ENCODE results near the gene E2F2. TPM values are rescaled to one million over a fixed set of nuclear protein-coding genes. Genes with fewer than 3 reads are reported as not detected.
A peak's percentile ranks its signal among the peaks of the same experiment; 100 is the strongest.

E2F2 gene, protein sequence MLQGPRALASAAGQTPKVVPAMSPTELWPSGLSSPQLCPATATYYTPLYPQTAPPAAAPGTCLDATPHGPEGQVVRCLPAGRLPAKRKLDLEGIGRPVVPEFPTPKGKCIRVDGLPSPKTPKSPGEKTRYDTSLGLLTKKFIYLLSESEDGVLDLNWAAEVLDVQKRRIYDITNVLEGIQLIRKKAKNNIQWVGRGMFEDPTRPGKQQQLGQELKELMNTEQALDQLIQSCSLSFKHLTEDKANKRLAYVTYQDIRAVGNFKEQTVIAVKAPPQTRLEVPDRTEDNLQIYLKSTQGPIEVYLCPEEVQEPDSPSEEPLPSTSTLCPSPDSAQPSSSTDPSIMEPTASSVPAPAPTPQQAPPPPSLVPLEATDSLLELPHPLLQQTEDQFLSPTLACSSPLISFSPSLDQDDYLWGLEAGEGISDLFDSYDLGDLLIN
- total RNA-seq (2014; rRNA removed; shearing (Covaris generic); ENCODE audit: low replicate concordance) = 6.6 and 8.0 TPM in 2 replicates

DNA sequence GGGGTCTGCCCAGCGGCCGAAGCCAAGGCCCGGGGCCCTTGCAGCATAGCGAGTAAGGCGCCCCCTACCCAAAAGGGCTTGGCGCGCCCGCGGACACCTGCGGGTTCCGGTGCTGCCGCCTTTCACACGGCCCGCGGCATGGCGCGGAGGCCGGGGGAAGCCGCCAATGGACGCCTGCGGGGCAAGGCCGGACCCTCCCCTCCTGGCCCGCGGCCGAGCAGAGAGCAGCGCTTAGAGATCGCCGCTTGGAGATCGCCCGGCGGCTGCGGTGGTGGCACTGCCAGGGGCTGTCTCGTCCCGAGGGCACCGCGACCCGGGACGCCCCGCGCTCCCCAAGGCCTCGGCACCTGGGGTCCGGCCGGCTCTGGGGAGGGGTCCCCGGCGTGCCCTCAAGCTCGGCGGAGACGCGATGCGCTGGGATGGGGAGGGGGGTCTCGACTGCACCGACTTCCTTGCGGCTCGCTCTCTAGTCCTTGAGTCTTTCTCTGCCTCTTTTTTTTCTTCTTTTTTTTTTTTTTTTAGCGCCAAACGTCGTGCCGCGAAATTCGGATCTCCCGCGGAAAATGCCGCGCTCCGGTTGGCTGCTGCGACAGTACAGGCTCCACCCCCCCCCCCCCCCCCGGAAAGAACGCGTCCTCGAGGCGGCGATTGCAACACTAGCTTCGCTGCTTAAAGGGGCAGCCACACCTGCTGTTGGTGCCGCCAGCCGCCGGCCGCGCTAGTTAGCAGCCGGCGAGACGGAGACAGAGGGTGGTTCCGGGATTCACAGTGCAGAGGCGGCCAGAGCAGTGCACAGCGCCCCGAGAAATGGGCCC, at the start of gene E2F2:
E2F2 (minus strand) TSS at position 487 of the 815 bp plus-strand sequence; CDS start at position 47, 440 bp downstream.
- Histone ChIP-seq H2AFZ (ENCODE audit: low read length) (peak within 1 kb of the TSS; percentile 80), H4K20me1 (ENCODE audit: insufficient read depth, low read depth, low read length) (peaks cover 6% of the 10 kb centered on the region; the same call in 1 of the 2 replicates), H3K4me3 (ENCODE audit: low read length) (peak within 1 kb of the TSS; percentile 78), H3K9me2 (replicated peaks; ENCODE audit: insufficient read depth, low read length) (no peaks in the 10 kb centered on the region), H3K9ac (ENCODE audit: low read length) (peak within 1 kb of the TSS; percentile 76), H3K27me3 (ENCODE audit: low read length) (no peaks in the 10 kb centered on the region), H3K4me1 (ENCODE audit: low read length) (peaks cover 70% of the 10 kb centered on the region), H3K79me2 (ENCODE audit: low read length) (peaks cover 43% of the 10 kb centered on the region), H3K4me2 (ENCODE audit: low read depth, low read length, poor library complexity, severe bottlenecking) (peak within 1 kb of the TSS; percentile 90), H3K27ac (ENCODE audit: low read length) (peak within 1 kb of the TSS; percentile 95), H3K36me3 (ENCODE audit: insufficient read depth, low read length) (no peaks in the 10 kb centered on the region), H3K9me3 (ENCODE audit: low read length) (no peaks in the 10 kb centered on the region)
- DNase-seq = peak; percentile 97

DNA sequence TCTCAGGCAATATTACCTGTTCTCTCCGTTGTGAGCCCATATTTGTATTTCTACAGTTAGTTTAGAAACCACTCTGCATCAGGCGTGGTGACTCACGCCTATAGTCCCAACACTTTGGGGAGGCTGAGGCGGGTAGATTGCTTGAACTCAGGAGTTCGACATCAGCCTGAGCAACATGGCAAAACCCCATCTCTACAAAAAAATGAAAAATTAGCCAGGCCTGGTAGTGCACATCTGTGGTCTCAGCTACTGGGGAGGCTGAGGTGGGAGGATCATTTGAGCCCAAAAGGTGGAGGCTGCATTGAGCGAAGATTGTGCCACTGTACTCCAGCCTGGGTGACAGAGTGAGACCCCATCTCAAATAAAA, 47.9 kb upstream of the E2F2 start:
- H3K27me3 ChIP-seq (ENCODE audit: low read length) = no peaks in the 10 kb centered on the region
- no peaks in the 10 kb centered on the region for H3K79me2 ChIP-seq (ENCODE audit: low read length)
- peak overlapping the region; percentile 92 for H3K27ac ChIP-seq (ENCODE audit: low read length)
- H3K36me3 ChIP-seq (ENCODE audit: insufficient read depth, low read length) = no peaks in the 10 kb centered on the region
- peak overlapping the region; percentile 76 for H3K4me2 ChIP-seq (ENCODE audit: low read depth, low read length, poor library complexity, severe bottlenecking)
- no peaks in the 10 kb centered on the region for H3K9me2 ChIP-seq (replicated peaks; ENCODE audit: insufficient read depth, low read length)
- no peak overlapping the region for H3K9ac ChIP-seq (ENCODE audit: low read length)
- peak; percentile 43 for DNase-seq
- H2AFZ ChIP-seq (ENCODE audit: low read length) = no peak overlapping the region
- H3K4me3 ChIP-seq (ENCODE audit: low read length) = no peak overlapping the region
- no peaks in the 10 kb centered on the region for H4K20me1 ChIP-seq (ENCODE audit: insufficient read depth, low read depth, low read length)
- H3K4me1 ChIP-seq (ENCODE audit: low read length) = peaks cover 63% of the 10 kb centered on the region
- H3K9me3 ChIP-seq (ENCODE audit: low read length) = no peaks in the 10 kb centered on the region

DNA sequence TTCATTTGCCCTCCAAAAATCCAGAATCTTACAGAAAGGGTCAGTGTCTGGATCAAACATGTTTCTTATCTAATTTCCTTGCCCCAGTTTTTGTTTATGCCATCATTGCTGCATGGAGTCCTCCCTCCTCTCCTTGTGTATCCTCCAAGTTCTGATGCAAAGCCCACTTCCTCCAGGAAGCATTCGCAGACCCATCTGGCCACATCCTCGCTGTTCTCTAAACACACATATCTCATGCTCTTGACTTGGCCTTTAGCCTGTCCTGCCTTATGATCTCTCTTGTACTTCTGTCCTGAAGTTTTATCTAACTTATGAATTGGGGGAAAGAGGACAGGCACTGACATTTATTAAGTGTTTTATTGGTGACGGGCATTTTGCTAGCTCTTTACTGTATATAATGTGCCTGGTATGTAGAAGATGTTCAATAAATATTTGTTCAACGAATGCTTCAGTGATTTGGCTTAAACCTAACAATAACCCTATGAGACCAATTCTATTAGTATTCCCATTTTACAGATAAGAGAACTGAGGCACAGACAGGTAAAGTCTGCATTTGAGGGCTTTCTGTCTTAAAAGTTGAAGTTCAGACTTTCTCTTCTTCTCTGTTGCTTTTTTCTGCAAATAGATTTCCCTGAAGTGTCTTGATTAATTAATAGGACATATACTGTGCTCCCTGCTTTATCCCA, 47.4 kb upstream of the E2F2 start:
- Histone ChIP-seq H3K9ac (ENCODE audit: low read length) (peak overlapping the region; percentile 72), H3K36me3 (ENCODE audit: insufficient read depth, low read length) (no peaks in the 10 kb centered on the region), H3K4me2 (ENCODE audit: low read depth, low read length, poor library complexity, severe bottlenecking) (peak overlapping the region; percentile 76), H3K9me3 (ENCODE audit: low read length) (no peaks in the 10 kb centered on the region), H3K9me2 (replicated peaks; ENCODE audit: insufficient read depth, low read length) (no peaks in the 10 kb centered on the region), H4K20me1 (ENCODE audit: insufficient read depth, low read depth, low read length) (no peaks in the 10 kb centered on the region), H3K27me3 (ENCODE audit: low read length) (no peaks in the 10 kb centered on the region), H3K79me2 (ENCODE audit: low read length) (no peaks in the 10 kb centered on the region), H3K27ac (ENCODE audit: low read length) (peak overlapping the region; percentile 92), H2AFZ (ENCODE audit: low read length) (no peak overlapping the region; the same call in 1 of the 2 replicates), H3K4me1 (ENCODE audit: low read length) (peaks cover 67% of the 10 kb centered on the region), H3K4me3 (ENCODE audit: low read length) (peak overlapping the region; percentile 61)
- peak; percentile 69 for DNase-seq

DNA sequence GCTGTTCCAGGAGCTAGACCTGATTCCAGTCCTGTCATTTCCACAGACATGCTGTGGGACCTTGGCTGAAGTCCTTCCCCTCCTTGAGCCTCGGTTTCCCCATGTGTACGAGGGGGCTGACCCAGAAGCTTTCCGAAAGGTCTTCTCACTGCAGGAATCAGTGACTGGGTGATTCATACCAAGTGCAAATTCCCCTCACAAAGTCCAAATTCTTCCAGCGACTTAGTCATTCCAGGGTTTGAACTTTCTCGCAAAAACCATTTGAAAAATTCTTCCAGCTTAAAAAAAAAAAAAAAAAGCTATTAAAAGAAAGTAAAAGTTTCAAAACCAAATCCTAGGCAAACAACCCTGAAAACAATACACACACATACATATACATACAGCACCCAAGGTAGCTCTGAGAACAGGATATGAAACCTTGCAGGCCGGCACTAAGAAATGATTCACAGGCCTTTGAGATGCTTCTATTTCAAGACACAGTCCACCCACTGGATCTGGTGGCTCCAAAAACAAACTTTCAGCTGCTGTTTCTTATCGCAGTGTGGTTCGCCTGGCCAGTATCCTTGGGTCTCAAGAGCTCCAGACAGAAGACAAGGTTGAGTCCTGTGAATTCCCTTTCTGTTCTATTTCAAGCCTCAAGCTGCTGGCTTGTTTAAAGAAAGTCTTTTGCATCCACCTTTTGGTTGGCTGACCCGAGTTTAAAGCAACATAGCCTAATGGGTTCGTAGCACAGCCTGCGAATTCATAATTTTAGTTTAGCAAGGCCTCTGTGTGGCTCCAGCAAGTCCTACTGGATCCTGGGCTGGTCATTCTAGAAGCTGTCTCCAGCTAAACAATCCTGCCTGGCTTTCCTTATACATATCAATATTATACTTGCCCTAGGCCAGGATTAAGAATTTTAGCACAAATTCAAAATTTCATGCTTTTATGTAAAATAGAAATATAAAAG, 46.3 kb upstream of the E2F2 start:
- Histone ChIP-seq H3K27ac (ENCODE audit: low read length) (peak overlapping the region; percentile 92), H3K9ac (ENCODE audit: low read length) (peak overlapping the region; percentile 72), H3K4me1 (ENCODE audit: low read length) (peaks cover 64% of the 10 kb centered on the region), H3K9me3 (ENCODE audit: low read length) (no peaks in the 10 kb centered on the region), H3K27me3 (ENCODE audit: low read length) (no peaks in the 10 kb centered on the region), H3K4me2 (ENCODE audit: low read depth, low read length, poor library complexity, severe bottlenecking) (peak overlapping the region; percentile 76), H4K20me1 (ENCODE audit: insufficient read depth, low read depth, low read length) (no peaks in the 10 kb centered on the region), H3K9me2 (replicated peaks; ENCODE audit: insufficient read depth, low read length) (no peaks in the 10 kb centered on the region), H3K36me3 (ENCODE audit: insufficient read depth, low read length) (no peaks in the 10 kb centered on the region), H2AFZ (ENCODE audit: low read length) (peak overlapping the region; percentile 52), H3K79me2 (ENCODE audit: low read length) (no peaks in the 10 kb centered on the region), H3K4me3 (ENCODE audit: low read length) (peak overlapping the region; percentile 61)
- peak; percentile 91 for DNase-seq

DNA sequence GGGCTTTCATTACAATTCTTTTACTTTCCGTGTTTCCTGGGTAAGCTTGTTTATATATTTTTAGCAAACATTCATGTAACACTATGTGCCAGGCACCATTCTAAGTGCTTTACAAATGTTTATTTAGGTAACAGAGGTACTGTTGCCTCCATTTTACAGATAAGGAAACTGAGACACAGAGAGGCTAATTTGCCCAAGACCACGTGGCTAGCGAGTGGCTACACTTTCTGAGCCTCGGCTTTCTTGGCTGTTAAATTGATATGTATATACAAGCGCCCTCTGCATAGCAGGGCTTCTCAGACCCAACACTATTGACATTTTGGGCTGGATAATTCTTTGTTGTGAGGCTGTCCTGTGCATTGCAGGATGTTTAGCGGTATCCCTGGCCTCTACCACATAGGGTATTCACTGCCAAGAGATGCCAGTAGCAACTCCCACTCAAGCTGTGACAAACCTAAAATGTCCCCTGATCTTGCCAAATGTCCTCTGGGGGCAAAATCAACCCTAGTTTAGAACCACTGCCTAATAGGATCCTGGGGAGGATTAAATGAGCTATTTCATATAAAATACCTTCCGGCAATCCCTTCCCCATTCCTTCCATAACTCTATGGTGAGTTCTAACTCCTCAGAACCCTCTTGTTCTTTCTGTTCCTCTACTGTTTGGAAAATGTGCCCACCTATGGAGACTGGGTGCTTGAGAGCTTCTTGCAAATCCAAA, 45.5 kb upstream of the E2F2 start:
- no peaks in the 10 kb centered on the region for H4K20me1 ChIP-seq (ENCODE audit: insufficient read depth, low read depth, low read length)
- H3K9ac ChIP-seq (ENCODE audit: low read length) = peak overlapping the region; percentile 72
- no peaks in the 10 kb centered on the region for H3K79me2 ChIP-seq (ENCODE audit: low read length)
- DNase-seq = peak; percentile 55
- H3K4me2 ChIP-seq (ENCODE audit: low read depth, low read length, poor library complexity, severe bottlenecking) = peak overlapping the region; percentile 76
- H3K4me1 ChIP-seq (ENCODE audit: low read length) = peaks cover 64% of the 10 kb centered on the region
- peak overlapping the region; percentile 92 for H3K27ac ChIP-seq (ENCODE audit: low read length)
- H3K9me2 ChIP-seq (replicated peaks; ENCODE audit: insufficient read depth, low read length) = no peaks in the 10 kb centered on the region
- no peaks in the 10 kb centered on the region for H3K27me3 ChIP-seq (ENCODE audit: low read length)
- peak overlapping the region; percentile 61 for H3K4me3 ChIP-seq (ENCODE audit: low read length)
- peak overlapping the region; percentile 52; the same call in 1 of the 2 replicates for H2AFZ ChIP-seq (ENCODE audit: low read length)
- no peaks in the 10 kb centered on the region for H3K36me3 ChIP-seq (ENCODE audit: insufficient read depth, low read length)
- no peaks in the 10 kb centered on the region for H3K9me3 ChIP-seq (ENCODE audit: low read length)

DNA sequence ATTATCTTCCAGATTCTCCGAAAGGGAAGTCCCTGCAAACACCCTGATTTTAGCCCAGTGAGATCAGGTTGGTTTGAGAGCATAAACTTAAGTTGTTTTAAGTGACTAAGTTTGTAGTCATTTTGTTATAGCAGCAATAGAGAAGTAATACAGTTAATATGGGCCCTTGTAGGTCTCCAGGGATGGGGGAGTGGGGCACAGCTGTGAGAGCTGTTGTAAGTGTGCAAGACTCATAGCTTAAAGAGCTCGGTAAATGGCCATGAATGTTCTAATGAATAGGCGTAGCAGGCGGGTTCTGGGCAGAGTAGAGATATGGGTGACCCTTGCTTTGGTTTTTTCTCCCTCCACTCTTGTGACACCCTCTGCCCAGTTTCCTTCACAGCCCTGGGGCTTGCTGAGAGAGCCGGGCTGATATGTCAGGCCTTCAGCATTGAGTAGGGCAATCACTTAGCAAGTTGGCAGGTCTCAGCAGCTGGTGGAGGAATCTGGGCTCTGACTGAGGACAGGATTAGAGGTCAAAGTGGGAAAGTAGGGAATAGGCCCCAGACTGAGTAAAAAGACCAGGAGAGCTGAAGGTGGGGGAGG, 44.3 kb upstream of the E2F2 start:
- Histone ChIP-seq H3K4me3 (ENCODE audit: low read length) (peak overlapping the region; percentile 17), H3K4me1 (ENCODE audit: low read length) (peaks cover 54% of the 10 kb centered on the region), H3K36me3 (ENCODE audit: insufficient read depth, low read length) (no peaks in the 10 kb centered on the region), H3K9me3 (ENCODE audit: low read length) (no peaks in the 10 kb centered on the region), H3K4me2 (ENCODE audit: low read depth, low read length, poor library complexity, severe bottlenecking) (peak overlapping the region; percentile 76), H3K27ac (ENCODE audit: low read length) (peak overlapping the region; percentile 92), H3K79me2 (ENCODE audit: low read length) (no peaks in the 10 kb centered on the region), H3K9ac (ENCODE audit: low read length) (peak overlapping the region; percentile 72), H3K9me2 (replicated peaks; ENCODE audit: insufficient read depth, low read length) (no peaks in the 10 kb centered on the region), H3K27me3 (ENCODE audit: low read length) (no peaks in the 10 kb centered on the region), H4K20me1 (ENCODE audit: insufficient read depth, low read depth, low read length) (no peaks in the 10 kb centered on the region), H2AFZ (ENCODE audit: low read length) (peak overlapping the region; percentile 1; the same call in 1 of the 2 replicates)
- peak; percentile 73 for DNase-seq
